Measurements from ENCODE around the gene CDKN2B-AS1.

The CDKN2B-AS1 gene

DNA sequence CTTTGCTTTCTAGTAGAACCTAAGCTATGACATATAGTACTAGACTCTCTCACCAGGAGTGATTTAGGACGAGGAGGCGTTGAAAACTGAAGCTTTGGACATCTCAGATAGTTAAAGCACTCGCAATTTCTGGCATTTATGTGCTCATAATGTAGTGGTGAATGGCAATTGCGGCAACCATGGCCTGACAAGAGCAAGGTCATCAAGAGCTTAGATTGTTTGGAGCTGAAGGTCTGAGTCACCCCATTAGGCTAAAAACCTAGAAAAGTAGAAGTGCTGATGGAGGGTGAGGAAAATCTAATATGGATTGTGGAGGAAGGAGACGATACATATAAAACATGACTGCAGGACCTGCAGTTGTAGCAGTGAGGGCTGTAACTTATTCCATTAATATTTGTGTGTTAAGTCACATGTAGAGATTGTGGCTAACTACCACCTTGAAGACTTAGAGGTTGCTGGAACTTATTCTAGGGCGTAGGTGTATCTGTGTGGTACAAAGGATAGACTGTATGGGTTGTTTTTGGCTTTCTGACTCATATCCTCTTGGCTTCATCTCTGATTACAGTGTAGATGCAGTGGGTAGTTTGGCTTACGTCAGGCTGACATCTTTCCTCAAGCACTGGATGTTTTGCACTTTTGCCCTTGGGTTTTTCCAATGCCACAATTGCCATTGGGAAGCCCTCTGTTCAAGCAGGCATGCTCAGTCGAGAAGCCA lies 153.4 kb downstream of the CDKN2B-AS1 start:
- TF ChIP-seq, protein P1, sequence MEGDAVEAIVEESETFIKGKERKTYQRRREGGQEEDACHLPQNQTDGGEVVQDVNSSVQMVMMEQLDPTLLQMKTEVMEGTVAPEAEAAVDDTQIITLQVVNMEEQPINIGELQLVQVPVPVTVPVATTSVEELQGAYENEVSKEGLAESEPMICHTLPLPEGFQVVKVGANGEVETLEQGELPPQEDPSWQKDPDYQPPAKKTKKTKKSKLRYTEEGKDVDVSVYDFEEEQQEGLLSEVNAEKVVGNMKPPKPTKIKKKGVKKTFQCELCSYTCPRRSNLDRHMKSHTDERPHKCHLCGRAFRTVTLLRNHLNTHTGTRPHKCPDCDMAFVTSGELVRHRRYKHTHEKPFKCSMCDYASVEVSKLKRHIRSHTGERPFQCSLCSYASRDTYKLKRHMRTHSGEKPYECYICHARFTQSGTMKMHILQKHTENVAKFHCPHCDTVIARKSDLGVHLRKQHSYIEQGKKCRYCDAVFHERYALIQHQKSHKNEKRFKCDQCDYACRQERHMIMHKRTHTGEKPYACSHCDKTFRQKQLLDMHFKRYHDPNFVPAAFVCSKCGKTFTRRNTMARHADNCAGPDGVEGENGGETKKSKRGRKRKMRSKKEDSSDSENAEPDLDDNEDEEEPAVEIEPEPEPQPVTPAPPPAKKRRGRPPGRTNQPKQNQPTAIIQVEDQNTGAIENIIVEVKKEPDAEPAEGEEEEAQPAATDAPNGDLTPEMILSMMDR (IDR thresholded peaks at IDR 0.05; ENCODE audit: low read depth, low read length), result no peak
- no peak overlapping the region for H3K4me3 ChIP-seq (replicated peaks in 1 of 2; ENCODE audit: low read depth in 2 of 2, low read length in 2 of 2)
- DNase-seq (ENCODE audit: low read depth in 2 of 2), result peak; percentile 90 to 93

DNA sequence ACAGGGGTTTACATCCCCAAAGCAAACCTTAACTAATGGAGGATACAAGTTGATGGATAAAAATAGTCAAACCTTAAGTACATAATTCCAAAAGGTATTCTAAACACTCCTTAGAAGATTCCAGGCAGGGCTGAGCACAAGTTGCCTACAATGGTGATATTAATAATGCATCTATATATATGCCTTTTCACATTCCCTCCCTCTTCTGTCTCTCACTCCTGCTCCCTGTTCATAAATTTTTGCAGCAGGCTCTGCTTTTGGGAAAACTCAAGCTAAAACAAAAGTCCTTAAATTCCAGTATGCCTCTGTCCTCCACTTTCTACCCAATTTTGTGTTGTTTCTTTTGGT lies 153.9 kb downstream of the CDKN2B-AS1 start:
- no peak for DNase-seq (ENCODE audit: low read depth in 2 of 2)
- no peak overlapping the region for H3K4me3 ChIP-seq (replicated peaks in 1 of 2; ENCODE audit: low read depth in 2 of 2, low read length in 2 of 2)
- TF ChIP-seq, protein P1 (IDR thresholded peaks at IDR 0.05; ENCODE audit: low read depth, low read length), result no peak

DNA sequence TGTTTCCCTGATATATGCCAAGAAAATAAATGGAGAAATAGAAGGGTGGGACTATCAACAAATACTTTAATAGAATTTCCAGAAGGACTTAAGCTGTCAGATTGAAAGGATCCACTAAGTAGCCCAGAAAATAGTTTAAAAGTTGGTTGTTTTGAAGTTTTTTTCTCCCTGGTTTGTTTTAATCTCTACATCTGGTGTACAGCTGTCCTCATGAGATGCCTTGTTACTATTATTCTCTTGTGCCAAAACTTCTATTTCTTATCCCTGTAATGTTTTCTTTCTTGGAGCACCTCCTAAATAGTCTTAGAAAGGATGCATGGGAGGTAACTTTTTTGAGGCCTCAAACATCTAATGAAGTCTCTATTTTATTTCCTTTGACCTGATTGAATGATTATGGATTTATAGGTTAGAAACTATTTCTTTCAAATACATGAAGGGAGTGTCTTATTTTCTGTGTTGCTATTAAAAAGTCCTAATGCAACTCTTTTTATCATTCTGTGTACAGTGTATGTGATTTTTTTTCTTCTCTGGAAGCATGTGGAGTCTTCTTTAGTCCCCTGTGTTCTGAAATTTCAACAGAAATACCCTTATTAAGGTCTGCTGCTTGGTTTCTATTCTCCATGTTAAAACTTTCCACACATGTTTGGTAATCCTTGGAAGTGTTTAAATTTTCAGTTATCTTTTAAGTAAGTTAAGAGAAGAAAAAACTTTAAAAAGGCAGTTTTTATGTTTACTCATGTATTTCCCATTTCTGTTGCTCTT lies 154.5 kb downstream of the CDKN2B-AS1 start:
- TF ChIP-seq, protein P1 (IDR thresholded peaks at IDR 0.05; ENCODE audit: low read depth, low read length), result no peak
- peak in 1 of 2 donors; percentile 16 for DNase-seq (ENCODE audit: low read depth in 2 of 2)
- no peak overlapping the region for H3K4me3 ChIP-seq (replicated peaks in 1 of 2; ENCODE audit: low read depth in 2 of 2, low read length in 2 of 2)

DNA sequence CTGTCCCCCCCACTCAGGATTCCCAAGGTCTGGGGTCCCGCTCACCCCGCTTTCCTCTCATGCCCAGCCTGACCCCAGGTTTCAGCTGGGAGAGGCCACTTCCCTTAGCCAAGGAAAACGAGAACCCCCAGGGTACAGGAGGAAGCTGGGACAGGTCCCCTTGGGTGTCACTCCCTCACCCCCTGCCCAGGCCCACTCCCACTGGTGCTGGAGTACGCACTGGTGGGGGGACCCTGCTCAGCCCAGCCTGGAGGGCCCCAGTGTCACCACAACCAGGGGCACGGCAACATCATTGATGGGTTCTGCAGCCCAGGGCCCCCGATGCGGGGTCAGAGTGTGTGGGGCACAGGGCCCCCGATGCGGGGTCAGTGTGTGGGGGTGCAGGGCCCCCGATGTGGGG lies 159.5 kb downstream of the CDKN2B-AS1 start:
- TF ChIP-seq, protein P1 (IDR thresholded peaks at IDR 0.05; ENCODE audit: low read depth, low read length), result no peak
- no peak for DNase-seq (ENCODE audit: low read depth in 2 of 2)
- H3K4me3 ChIP-seq (replicated peaks in 1 of 2; ENCODE audit: low read depth in 2 of 2, low read length in 2 of 2), result no peak overlapping the region

DNA sequence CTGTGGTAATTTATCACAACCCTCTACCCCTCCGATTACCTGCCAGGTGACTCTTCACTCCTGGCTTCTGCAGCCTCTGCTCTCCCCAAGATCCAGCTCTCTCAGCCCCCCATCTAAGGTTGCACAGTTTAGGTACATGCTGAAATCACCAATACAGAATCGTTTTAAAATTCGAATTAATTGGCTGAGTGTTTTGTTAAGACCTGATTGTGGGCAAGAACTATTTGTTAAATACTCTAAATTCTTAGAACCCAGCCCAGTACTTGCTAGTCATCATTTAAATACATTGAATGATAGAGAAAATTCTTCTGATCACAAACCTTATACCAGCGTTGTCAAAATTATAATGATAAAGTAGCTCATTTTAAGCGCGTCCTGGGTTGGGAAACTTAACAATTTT lies 162.0 kb downstream of the CDKN2B-AS1 start:
- TF ChIP-seq, protein P1 (IDR thresholded peaks at IDR 0.05; ENCODE audit: low read depth, low read length), result no peak
- no peak overlapping the region for H3K4me3 ChIP-seq (replicated peaks in 1 of 2; ENCODE audit: low read depth in 2 of 2, low read length in 2 of 2)
- DNase-seq (ENCODE audit: low read depth in 2 of 2), result no peak

DNA sequence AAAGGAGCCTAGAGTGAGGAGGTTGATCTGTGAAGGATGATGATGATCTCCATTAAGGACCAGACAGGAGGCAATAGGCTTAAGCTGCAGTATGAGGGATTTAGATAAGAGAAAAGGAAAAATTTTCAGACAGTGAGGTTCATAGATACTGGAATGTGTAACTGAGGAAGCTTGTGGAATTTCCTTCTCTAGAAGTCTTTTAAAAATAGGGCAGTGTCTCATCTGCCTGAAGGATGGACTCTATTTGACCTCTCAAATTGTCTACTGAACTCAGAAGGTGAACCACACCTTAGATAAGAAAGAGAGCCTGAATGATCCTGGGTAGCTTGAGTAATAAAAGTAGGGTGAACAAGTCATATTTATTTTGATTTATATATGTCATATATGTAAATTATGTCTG lies 162.7 kb downstream of the CDKN2B-AS1 start:
- H3K4me3 ChIP-seq (replicated peaks in 1 of 2; ENCODE audit: low read depth in 2 of 2, low read length in 2 of 2), result no peak overlapping the region
- TF ChIP-seq, protein P1 (IDR thresholded peaks at IDR 0.05; ENCODE audit: low read depth, low read length), result no peak
- peak in 1 of 2 donors; percentile 13 for DNase-seq (ENCODE audit: low read depth in 2 of 2)

Measured in cardiac fibroblast (primary cell).